Fibroblast of lung (primary cell): ENCODE measurements around the gene TIAM1. TPM values are rescaled to one million over a fixed set of nuclear protein-coding genes. Genes with fewer than 3 reads are reported as not detected.
A peak's percentile ranks its signal among the peaks of the same experiment; 100 is the strongest.

Experiments
- DNase-seq, 2 donors: peaks; one replicate each; pipeline versions ENCODE4 v3.0.0 to v3.0.0-alpha.2; 2010; ENCODE audit warnings: low read depth in 2 of 2
- H2AFZ ChIP-seq: 2 replicates; pipeline ENCODE4 v1.5.1; 2012; ENCODE audit warnings: low read length, control low read depth, inconsistent platforms
- H3K27ac ChIP-seq: 2 replicates; pipeline ENCODE4 v1.5.1; 2011; ENCODE audit warnings: low read length, control low read depth; ENCODE audit not compliant: insufficient read depth
- H3K27me3 ChIP-seq: 2 replicates; pipeline ENCODE4 v1.5.1; 2011; ENCODE audit warnings: mild to moderate bottlenecking, low read length; ENCODE audit not compliant: control insufficient read depth, insufficient read depth
- H3K36me3 ChIP-seq: 2 replicates; pipeline ENCODE4 v1.5.1; 2011; ENCODE audit warnings: low read length; ENCODE audit not compliant: control insufficient read depth, insufficient read depth
- H3K4me1 ChIP-seq: 2 replicates; pipeline ENCODE4 v1.5.1; 2011; ENCODE audit warnings: low read length; ENCODE audit not compliant: control insufficient read depth, insufficient read depth; ENCODE audit errors: extremely low read depth
- H3K4me2 ChIP-seq: 2 replicates; pipeline ENCODE4 v1.5.1; 2011; ENCODE audit warnings: low read length, control low read depth; ENCODE audit not compliant: insufficient read depth; ENCODE audit errors: extremely low read depth
- H3K4me3 ChIP-seq, 4 experiments: fragments of 200-600 bp in 1 of 4; sonication (generic) in 1 of 4; replicated peaks in 1 of 4; 2 replicates each; pipeline ENCODE4 v1.5.1; 2011 to 2016; ENCODE audit warnings: low read length in 4 of 4, low read depth in 3 of 4, mild to moderate bottlenecking in 3 of 4, control low read depth in 2 of 4, inconsistent platforms in 1 of 4, mixed read lengths in 1 of 4; ENCODE audit not compliant: insufficient read depth in 1 of 4; ENCODE audit errors: control extremely low read depth in 1 of 4
- H3K79me2 ChIP-seq: 2 replicates; pipeline ENCODE4 v1.5.1; 2012; ENCODE audit warnings: mild to moderate bottlenecking, low read length, inconsistent platforms; ENCODE audit not compliant: control insufficient read depth, insufficient read depth
- H3K9ac ChIP-seq: 2 replicates; pipeline ENCODE4 v1.5.1; 2011; ENCODE audit warnings: mild to moderate bottlenecking, low read length, control low read depth; ENCODE audit not compliant: insufficient read depth
- H3K9me3 ChIP-seq: 2 replicates; pipeline ENCODE4 v1.5.1; 2012; ENCODE audit warnings: low read depth, low read length; ENCODE audit not compliant: control insufficient read depth, insufficient read depth
- H4K20me1 ChIP-seq: 2 replicates; pipeline ENCODE4 v1.5.1; 2011; ENCODE audit warnings: low read length; ENCODE audit not compliant: control insufficient read depth, insufficient read depth; ENCODE audit errors: extremely low read depth
- CTCF ChIP-seq, 2 donors: IDR thresholded peaks in 1 of 2; conservative IDR thresholded peaks in 1 of 2; 1 replicate in 1 of 2; 2 replicates in 1 of 2; pipeline ENCODE4 v1.5.1; 2011 to 2012; ENCODE audit warnings: low read length in 2 of 2, control low read depth in 1 of 2, inconsistent platforms in 1 of 2, low read depth in 1 of 2, mild to moderate bottlenecking in 1 of 2
- EZH2 ChIP-seq: IDR thresholded peaks from 2 replicates; pipeline ENCODE4 v1.5.1; 2012; ENCODE audit warnings: low read length, control low read depth, mild to moderate bottlenecking; ENCODE audit errors: missing control alignments
- polyA plus RNA-seq, 2 donors: library from polyadenylated mRNA; depleted of rRNA in 1 of 2; stranded (reverse) in 1 of 2; unstranded in 1 of 2; fragments of >200 nt; gene quantifications; 2 replicates each; pipeline ENCODE4 v1.2.1, GENCODE V29; 2011 to 2012; ENCODE audit warnings: missing spikeins in 1 of 2
- total RNA-seq: library from RNA; depleted of rRNA; stranded (reverse); fragments of >200 nt; gene quantifications from 2 replicates; pipeline ENCODE4 v1.2.1, GENCODE V29; 2014

Gene TIAM1
- total and polyA plus RNA-seq, 2 donors (not counting 1 experiment from before 2014, with no cell fraction given): under 0.01 to 0.52 TPM

- Histone ChIP-seq H2AFZ (no peak overlapping the region), H4K20me1 (no peaks in the 10 kb centered on the region), H3K9me3 (no peaks in the 10 kb centered on the region), H3K27ac (no peak overlapping the region), H3K9ac (no peak overlapping the region), H3K36me3 (no peaks in the 10 kb centered on the region), H3K4me3 (no peak overlapping the region), H3K4me1 (no peaks in the 10 kb centered on the region), H3K4me2 (no peak overlapping the region), H3K27me3 (no peaks in the 10 kb centered on the region), H3K79me2 (no peaks in the 10 kb centered on the region)
- DNase-seq: peak; percentile 31 to 60
- TF ChIP-seq EZH2 (no peak), CTCF (conservative IDR thresholded peaks at IDR 0.05 in 1 of 2, IDR thresholded peaks at IDR 0.05 in 1 of 2; ENCODE audit: low read depth in 1 of 2, low read length in 2 of 2) (no peak)
These were observed 65.4 kb downstream of the TIAM1 start for GRCh38 chr21:31278511-31279130.

- DNase-seq: no peak
- H4K20me1 ChIP-seq: no peaks in the 10 kb centered on the region
- H3K79me2 ChIP-seq: no peaks in the 10 kb centered on the region
- H3K4me2 ChIP-seq: no peak overlapping the region
- H3K27me3 ChIP-seq: no peaks in the 10 kb centered on the region
- no peaks in the 10 kb centered on the region for H3K9me3 ChIP-seq
- H3K27ac ChIP-seq: no peak overlapping the region
- TF ChIP-seq EZH2 (no peak), CTCF (conservative IDR thresholded peaks at IDR 0.05 in 1 of 2, IDR thresholded peaks at IDR 0.05 in 1 of 2; ENCODE audit: low read depth in 1 of 2, low read length in 2 of 2) (no peak)
- no peak overlapping the region for H2AFZ ChIP-seq
- H3K36me3 ChIP-seq: no peaks in the 10 kb centered on the region
- H3K4me3 ChIP-seq: no peak overlapping the region
- no peaks in the 10 kb centered on the region for H3K4me1 ChIP-seq
- H3K9ac ChIP-seq: no peak overlapping the region
These were observed 67.4 kb downstream of the TIAM1 start for GRCh38 chr21:31276663-31277062.

- Histone ChIP-seq H3K4me1 (no peaks in the 10 kb centered on the region), H3K27me3 (no peaks in the 10 kb centered on the region), H3K9ac (no peak overlapping the region), H4K20me1 (no peaks in the 10 kb centered on the region), H2AFZ (no peak overlapping the region), H3K79me2 (no peaks in the 10 kb centered on the region), H3K4me3 (no peak overlapping the region), H3K27ac (no peak overlapping the region), H3K36me3 (no peaks in the 10 kb centered on the region), H3K4me2 (no peak overlapping the region), H3K9me3 (no peaks in the 10 kb centered on the region)
- no peak for DNase-seq
- TF ChIP-seq CTCF (conservative IDR thresholded peaks at IDR 0.05 in 1 of 2, IDR thresholded peaks at IDR 0.05 in 1 of 2; ENCODE audit: low read depth in 1 of 2, low read length in 2 of 2): no peak
- no peak for TF ChIP-seq EZH2
These were observed 68.2 kb downstream of the TIAM1 start for GRCh38 chr21:31275901-31276300.
